OCI-LY3 (cell line): ENCODE data around the gene NUDCD3.
A peak's percentile ranks its signal among the peaks of the same experiment; 100 is the strongest.

Experiments used
- H2AFZ ChIP-seq: fragments of 200-600, 300-600 bp; shearing (Covaris generic); 2 replicates; pipeline ENCODE4 v1.6.0; 2014; ENCODE audit warnings: antibody characterized with exemption, low read depth, low read length
- H3K27ac ChIP-seq: fragments of 200-600, 300-600 bp; sonication (generic); 2 replicates; pipeline ENCODE4 v1.5.1; 2014; ENCODE audit warnings: mild to moderate bottlenecking, low read length, moderate library complexity, mixed read lengths
- H3K27me3 ChIP-seq: fragments of 200-600, 300-600 bp; sonication (generic); 2 replicates; pipeline ENCODE4 v1.6.1; 2014; ENCODE audit warnings: low read depth, low read length, mixed read lengths
- H3K36me3 ChIP-seq: fragments of 200-600, 300-600 bp; sonication (generic); replicated peaks from 2 replicates; pipeline ENCODE3; 2014; ENCODE audit warnings: low read depth, low read length, mixed read lengths
- H3K4me1 ChIP-seq: fragments of 300-600, 200-600 bp; sonication (generic); 2 replicates; pipeline ENCODE4 v1.6.1; 2014; ENCODE audit warnings: low read length, mixed read lengths
- H3K4me2 ChIP-seq: fragments of 200-600, 300-600 bp; sonication (generic); 2 replicates; pipeline ENCODE4 v1.6.1; 2014; ENCODE audit warnings: low read length, mixed read lengths
- H3K4me3 ChIP-seq: fragments of 300-600, 200-600 bp; sonication (generic); 2 replicates; pipeline ENCODE4 v1.5.1; 2014; ENCODE audit warnings: antibody characterized with exemption, mild to moderate bottlenecking, low read length, moderate library complexity
- H3K79me2 ChIP-seq: fragments of 300-600, 200-600 bp; shearing (Covaris generic); 2 replicates; pipeline ENCODE4 v1.6.1; 2014; ENCODE audit warnings: mild to moderate bottlenecking, low read length, mixed read lengths
- H3K9ac ChIP-seq: fragments of 300-600, 200-600 bp; shearing (Covaris generic); 2 replicates; pipeline ENCODE4 v1.6.0; 2014; ENCODE audit warnings: mild to moderate bottlenecking, low read length, moderate library complexity
- H3K9me3 ChIP-seq: fragments of 200-600, 300-600 bp; shearing (Covaris generic); 2 replicates; pipeline ENCODE4 v1.6.1; 2014; ENCODE audit warnings: low read length, mixed read lengths; ENCODE audit not compliant: insufficient read depth
- H4K20me1 ChIP-seq: fragments of 200-600, 300-600 bp; sonication (generic); 2 replicates; pipeline ENCODE4 v1.6.1; 2016; ENCODE audit warnings: low read length, mixed read lengths; ENCODE audit not compliant: insufficient read depth
- EZH2phosphoT487 ChIP-seq: fragments of 200-600 bp; shearing (Covaris generic); IDR thresholded peaks from 2 replicates; pipeline ENCODE4 v1.6.1; 2018; ENCODE audit warnings: antibody characterized with exemption, mixed run types, low read depth
- TF ChIP-seq, protein P1 (sequence below): fragments of 200-600, 300-600 bp; sonication (generic); IDR thresholded peaks from 2 replicates; pipeline ENCODE4 v1.5.1; 2014; ENCODE audit warnings: antibody characterized with exemption, low read length, low read depth

The NUDCD3 gene

DNA sequence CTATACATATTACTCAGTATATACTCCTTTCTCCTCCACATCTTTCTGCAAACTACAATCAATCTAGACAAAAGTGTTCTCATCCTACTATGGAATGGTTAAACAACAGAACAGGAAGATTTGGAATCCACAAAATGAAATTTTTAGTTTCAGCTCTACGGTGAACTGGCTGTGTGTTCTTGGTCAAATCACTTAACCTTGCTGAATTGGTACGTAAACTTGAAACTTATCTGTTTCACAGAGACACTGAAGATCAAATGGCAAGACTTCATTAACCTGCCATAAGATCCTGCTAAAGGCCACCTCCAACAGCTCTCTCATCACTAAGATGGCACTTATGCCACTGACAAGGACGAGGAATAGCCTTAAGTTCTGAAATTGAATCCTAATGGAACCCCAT lies 1.5 kb downstream of the NUDCD3 start:
- H3K27me3 ChIP-seq: no peaks in the 10 kb centered on the region
- H3K9me3 ChIP-seq: no peaks in the 10 kb centered on the region
- H3K79me2 ChIP-seq: peaks cover 61% of the 10 kb centered on the region
- H3K4me3 ChIP-seq: peak overlapping the region; percentile 84
- H3K36me3 ChIP-seq: peaks cover 29% of the 10 kb centered on the region
- no peak overlapping the region for H3K9ac ChIP-seq
- peaks cover 17% of the 10 kb centered on the region for H3K4me1 ChIP-seq
- H3K27ac ChIP-seq: no peak overlapping the region
- H4K20me1 ChIP-seq: peaks cover 25% of the 10 kb centered on the region
- H2AFZ ChIP-seq: no peak overlapping the region
- H3K4me2 ChIP-seq: peak overlapping the region; percentile 96
- TF ChIP-seq, protein P1, sequence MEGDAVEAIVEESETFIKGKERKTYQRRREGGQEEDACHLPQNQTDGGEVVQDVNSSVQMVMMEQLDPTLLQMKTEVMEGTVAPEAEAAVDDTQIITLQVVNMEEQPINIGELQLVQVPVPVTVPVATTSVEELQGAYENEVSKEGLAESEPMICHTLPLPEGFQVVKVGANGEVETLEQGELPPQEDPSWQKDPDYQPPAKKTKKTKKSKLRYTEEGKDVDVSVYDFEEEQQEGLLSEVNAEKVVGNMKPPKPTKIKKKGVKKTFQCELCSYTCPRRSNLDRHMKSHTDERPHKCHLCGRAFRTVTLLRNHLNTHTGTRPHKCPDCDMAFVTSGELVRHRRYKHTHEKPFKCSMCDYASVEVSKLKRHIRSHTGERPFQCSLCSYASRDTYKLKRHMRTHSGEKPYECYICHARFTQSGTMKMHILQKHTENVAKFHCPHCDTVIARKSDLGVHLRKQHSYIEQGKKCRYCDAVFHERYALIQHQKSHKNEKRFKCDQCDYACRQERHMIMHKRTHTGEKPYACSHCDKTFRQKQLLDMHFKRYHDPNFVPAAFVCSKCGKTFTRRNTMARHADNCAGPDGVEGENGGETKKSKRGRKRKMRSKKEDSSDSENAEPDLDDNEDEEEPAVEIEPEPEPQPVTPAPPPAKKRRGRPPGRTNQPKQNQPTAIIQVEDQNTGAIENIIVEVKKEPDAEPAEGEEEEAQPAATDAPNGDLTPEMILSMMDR: no peak
- no peak for TF ChIP-seq EZH2phosphoT487

DNA sequence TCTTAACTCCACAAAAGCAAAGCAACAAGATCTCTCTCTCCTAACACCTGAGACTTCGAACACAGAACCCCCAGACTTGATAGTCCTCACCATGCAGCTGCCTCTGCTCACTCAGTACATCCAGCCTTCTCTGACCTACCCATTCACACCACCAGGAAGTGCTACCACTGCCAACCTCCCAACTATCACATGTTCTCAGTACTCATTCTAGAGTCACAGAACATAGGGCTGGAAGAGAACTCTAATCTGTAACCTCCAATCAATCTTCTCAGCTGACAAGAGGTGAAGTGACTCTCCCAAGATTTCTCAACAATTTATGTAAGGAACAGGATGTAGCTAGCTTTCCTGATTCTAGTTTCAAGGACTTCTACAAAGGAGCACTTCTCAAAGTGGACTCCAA lies 3.8 kb downstream of the NUDCD3 start:
- H3K36me3 ChIP-seq: peaks cover 52% of the 10 kb centered on the region
- H3K9me3 ChIP-seq: peaks cover 5% of the 10 kb centered on the region; the same call in 1 of the 2 replicates
- H3K4me2 ChIP-seq: no peak overlapping the region
- TF ChIP-seq EZH2phosphoT487: no peak
- TF ChIP-seq, protein P1: no peak
- no peak overlapping the region for H2AFZ ChIP-seq
- peaks cover 25% of the 10 kb centered on the region for H4K20me1 ChIP-seq
- no peak overlapping the region for H3K4me3 ChIP-seq
- no peak overlapping the region for H3K27ac ChIP-seq
- H3K9ac ChIP-seq: no peak overlapping the region
- H3K4me1 ChIP-seq: peaks cover 17% of the 10 kb centered on the region
- peaks cover 66% of the 10 kb centered on the region for H3K79me2 ChIP-seq
- no peaks in the 10 kb centered on the region for H3K27me3 ChIP-seq

GRCh38 chr7:44486001-44486400 lies 4.5 kb downstream of the NUDCD3 start:
- H3K27ac ChIP-seq: no peak overlapping the region
- no peak overlapping the region for H3K9ac ChIP-seq
- no peak overlapping the region for H3K4me3 ChIP-seq
- H3K36me3 ChIP-seq: peaks cover 59% of the 10 kb centered on the region
- peaks cover 73% of the 10 kb centered on the region for H3K79me2 ChIP-seq
- H3K4me1 ChIP-seq: peaks cover 13% of the 10 kb centered on the region
- peaks cover 25% of the 10 kb centered on the region for H4K20me1 ChIP-seq
- H3K27me3 ChIP-seq: no peaks in the 10 kb centered on the region
- H2AFZ ChIP-seq: no peak overlapping the region
- TF ChIP-seq, protein P1: no peak
- no peak for TF ChIP-seq EZH2phosphoT487
- peaks cover 5% of the 10 kb centered on the region; the same call in 1 of the 2 replicates for H3K9me3 ChIP-seq
- no peak overlapping the region for H3K4me2 ChIP-seq

- Histone ChIP-seq H3K27me3 (no peaks in the 10 kb centered on the region), H3K4me2 (no peak overlapping the region), H3K4me3 (no peak overlapping the region), H3K9me3 (peaks cover 5% of the 10 kb centered on the region; the same call in 1 of the 2 replicates), H3K27ac (no peak overlapping the region), H3K79me2 (peaks cover 67% of the 10 kb centered on the region), H3K9ac (no peak overlapping the region), H2AFZ (no peak overlapping the region), H3K36me3 (peaks cover 69% of the 10 kb centered on the region), H4K20me1 (peaks cover 25% of the 10 kb centered on the region), H3K4me1 (peaks cover 12% of the 10 kb centered on the region)
- TF ChIP-seq, protein P1: no peak
These were observed 5.8 kb downstream of the NUDCD3 start for GRCh38 chr7:44484482-44485313.
